GM18526 (cell line): ENCODE data around the gene GSX2.

Source experiments
- POLR2A ChIP-seq: IDR thresholded peaks from 3 replicates; pipeline ENCODE4 v1.6.1; 2011; ENCODE audit not compliant: insufficient read length; ENCODE audit errors: extremely low read depth

Gene GSX2

DNA sequence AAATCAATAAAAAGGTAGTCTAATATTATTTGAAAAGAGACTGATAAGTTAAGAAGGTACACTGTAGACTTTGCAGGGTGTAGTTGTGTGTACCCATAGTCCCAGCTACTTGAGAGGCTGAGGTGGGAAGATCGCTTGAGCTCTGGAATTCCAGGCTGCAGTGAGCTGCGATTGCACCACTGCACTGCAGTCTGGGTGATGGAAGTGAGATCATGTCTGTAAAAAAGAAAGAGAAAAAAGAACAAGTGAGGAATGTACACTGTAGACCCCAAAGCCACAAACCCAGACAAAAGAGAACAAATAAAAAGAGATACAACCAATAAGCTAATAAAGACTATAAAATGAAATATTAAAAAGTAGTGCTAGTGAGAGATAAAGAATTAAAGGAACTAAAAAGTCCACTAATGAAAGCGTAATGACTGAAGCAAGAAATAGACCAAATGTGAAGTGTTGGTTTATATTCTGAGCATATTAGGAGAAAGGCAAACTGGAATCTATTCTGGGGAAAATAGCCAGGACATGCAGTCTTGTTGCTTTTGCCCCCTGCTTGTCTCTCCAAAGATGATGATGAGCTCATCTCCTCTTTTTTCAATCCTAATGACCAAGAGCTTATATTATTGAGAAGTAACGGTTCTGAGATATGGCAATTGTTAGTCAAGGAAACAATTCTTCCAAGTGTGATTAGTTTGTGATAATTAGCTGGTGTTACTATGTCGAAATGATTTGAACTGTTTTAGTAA lies 19.1 kb downstream of the GSX2 start:
- TF ChIP-seq POLR2A = no peak

DNA sequence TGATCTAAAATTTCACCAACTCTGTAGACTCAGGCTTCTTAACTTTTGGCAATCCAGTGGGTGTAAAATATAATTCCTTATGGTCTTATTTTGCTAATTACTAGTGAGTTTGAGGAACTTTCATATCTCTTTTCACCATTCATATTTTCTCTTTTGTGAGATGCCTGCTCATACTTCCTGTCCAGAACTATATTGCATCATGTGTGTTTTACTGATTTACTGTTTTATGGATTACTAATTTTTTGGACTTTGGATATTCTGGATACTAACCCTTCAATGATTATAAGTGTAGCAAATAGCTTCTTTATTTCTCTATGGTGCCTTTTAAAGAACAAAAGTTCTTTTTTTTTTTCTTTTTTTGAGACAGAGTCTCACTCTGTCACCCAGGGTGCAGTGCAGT lies 20.6 kb downstream of the GSX2 start:
- no peak for TF ChIP-seq POLR2A

DNA sequence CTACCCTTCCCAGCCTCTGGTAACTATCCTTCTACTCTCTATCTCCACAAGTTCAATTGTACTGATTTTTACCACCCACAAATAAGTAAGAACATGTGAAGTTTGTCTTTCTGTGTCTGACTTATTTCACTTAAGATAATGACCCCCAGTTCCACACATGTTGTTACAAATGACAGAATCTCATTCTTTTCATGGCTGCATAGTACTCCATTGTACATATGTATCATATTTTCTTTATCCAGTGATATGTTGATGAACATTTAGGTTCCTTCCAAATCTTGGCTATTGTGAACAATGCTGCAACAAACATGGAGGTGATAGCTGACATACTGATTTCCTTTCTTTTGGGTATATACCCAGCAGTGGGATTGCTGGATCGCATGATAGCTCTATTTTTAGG lies 27.7 kb downstream of the GSX2 start:
- no peak for TF ChIP-seq POLR2A

DNA sequence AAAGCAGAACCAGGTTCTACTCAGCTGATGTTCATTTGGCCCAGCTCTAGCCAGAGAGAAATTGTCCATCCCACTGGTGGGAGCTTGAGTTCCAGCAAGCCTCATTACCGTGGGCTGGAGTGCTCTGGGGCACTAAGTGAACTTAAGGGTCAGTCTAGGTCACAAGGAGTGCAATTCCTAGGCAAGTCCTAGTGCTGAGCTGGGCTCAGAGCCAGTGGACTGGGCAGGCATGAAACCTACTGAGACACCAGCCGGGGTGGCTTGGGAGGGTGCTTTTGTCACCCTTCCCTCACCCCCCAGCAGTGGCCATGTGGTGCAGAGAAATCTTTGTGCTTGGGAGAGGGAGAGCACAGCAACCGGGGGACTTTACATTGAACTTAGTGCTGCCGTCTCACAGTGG lies 39.4 kb downstream of the GSX2 start:
- no peak for TF ChIP-seq POLR2A

DNA sequence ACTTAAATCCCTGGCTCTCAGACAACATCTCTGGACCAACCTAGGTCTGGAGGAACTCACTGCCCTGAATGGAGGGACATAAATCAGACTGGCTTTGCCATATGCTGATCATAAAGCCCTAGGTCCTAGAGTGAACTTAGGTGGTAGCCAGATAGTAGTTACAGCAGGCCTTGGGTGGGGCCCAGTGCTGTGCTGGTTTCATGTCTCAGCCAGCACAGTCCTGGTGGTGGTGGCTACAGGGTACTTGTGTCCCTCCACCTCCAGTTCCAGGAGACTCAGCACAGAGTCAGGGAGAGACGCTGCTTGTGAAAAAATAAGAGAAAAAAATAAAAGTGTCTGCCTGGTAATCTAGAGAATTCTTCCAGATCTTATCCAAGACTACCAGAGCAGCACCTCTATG lies 40.3 kb downstream of the GSX2 start:
- TF ChIP-seq POLR2A = no peak

DNA sequence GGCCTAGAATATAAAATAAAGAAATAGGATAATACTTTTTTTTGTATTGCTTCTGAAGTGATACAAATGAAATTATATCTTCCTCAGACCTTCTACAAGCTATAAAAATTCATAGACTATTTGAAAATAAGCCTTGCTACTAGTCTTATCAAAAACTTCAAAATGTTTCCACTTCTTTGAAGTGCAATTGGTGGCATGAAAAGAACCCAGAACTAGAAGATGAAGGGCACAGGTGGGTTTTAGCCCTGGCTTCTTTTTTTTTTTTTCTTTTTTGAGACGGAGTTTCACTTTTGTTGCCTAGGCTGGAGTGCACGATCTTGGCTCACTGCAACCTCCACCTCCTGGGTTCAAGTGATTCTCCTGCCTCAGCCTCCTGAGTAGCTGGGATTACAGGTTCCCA lies 44.2 kb downstream of the GSX2 start:
- no peak for TF ChIP-seq POLR2A

DNA sequence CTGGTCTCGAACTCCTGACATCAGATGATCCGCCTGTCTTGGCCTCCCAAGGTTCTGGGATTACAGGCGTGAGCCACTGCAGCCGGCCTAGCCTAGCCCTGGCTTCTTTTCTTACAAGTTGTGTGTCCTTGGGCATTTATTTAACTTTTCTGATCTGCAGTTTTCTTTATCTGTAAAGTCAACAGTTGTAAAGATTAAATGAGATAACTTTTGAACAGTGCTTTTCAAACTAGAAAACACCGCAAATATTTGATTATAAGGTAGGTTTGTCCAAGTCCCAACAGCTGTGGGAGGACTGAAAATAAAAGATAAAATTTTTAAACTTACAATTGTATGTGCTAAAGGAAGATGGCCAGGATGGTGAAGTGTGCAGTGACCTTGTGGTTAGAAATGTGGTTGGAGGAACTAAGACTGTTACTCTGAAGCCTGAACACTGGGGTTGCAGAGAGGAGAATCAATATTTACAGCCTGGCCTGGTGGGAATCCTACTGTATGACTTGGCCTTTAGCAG lies 44.8 kb downstream of the GSX2 start:
- no peak for TF ChIP-seq POLR2A

DNA sequence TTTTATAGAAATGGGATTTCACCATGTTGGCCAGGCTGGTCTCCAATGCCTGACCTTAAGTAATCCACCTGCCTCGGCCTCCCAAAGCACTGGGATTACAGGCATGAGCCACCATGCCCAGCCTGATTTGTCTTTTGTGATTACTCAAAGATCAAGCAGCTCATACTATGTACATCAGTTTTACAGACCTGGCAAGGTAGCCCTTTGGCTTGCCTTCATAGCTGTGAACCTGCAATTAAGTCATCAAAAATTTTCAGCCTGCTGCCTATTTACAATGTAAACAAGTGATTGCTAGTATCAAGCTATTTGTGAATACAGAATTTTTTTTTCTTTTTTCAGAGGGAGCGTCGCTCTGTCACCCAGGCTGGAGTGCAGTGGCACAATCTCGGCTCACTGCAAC lies 46.2 kb downstream of the GSX2 start:
- TF ChIP-seq POLR2A = no peak

DNA sequence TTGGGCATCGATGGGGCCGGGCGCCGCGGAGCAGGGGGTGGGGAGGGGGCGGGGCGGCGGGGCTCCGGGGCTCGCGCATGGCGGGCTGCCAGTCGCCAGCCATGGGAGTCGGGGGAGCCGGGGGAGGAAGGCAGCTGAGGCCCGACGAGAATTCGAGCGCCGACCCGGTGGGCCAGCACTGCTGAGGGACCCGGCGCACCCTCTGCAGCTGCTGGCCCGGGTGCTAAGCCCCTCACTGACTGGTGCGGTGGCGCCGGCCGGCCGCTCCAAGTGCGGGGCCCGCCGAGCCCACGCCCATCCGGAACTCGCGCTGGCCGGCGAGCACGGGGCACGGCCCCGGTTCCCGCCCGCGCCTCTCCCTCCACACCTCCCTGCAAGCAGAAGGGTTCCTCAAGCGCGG lies 49.4 kb downstream of the GSX2 start:
- no peak for TF ChIP-seq POLR2A
